Common myeloid progenitor, CD34-positive (primary cell): ENCODE measurements around the gene DLG4.

Source experiments
- CTCF ChIA-PET: fragments of 350-600 bp; sonication (Branson Sonifier 250); formaldehyde crosslinking; loops from one replicate; lab custom pipeline; 2021; ENCODE audit warnings: antibody characterized with exemption; lab: Charles Lee
- POLR2A ChIA-PET: fragments of 350-600 bp; sonication (Branson Sonifier 250); formaldehyde crosslinking; loops from one replicate; lab custom pipeline; 2021; ENCODE audit warnings: antibody characterized with exemption; lab: Charles Lee
- DNase-seq, 3 donors: peaks; one replicate each; pipeline versions ENCODE4 v3.0.0 to v3.0.0-alpha.2; 2013
- H3K27ac ChIP-seq, 2 experiments: 1 replicate in 1 of 2; 2 replicates in 1 of 2; pipeline ENCODE4 v1.7.0; 2013; ENCODE audit warnings: inconsistent platforms in 2 of 2, low read length in 2 of 2, mild to moderate bottlenecking in 2 of 2, low read depth in 1 of 2, moderate library complexity in 1 of 2; ENCODE audit not compliant: severe bottlenecking in 2 of 2, insufficient read depth in 1 of 2, poor library complexity in 1 of 2
- H3K27me3 ChIP-seq, 5 experiments: replicated peaks in 2 of 5; 1 replicate in 3 of 5; 2 replicates in 2 of 5; pipeline versions ENCODE4 v1.6.1 to v1.7.0; 2013; ENCODE audit warnings: low read length in 4 of 5, mild to moderate bottlenecking in 2 of 5, moderate library complexity in 2 of 5, inconsistent platforms in 1 of 5; ENCODE audit not compliant: insufficient read depth in 5 of 5, control insufficient read depth in 4 of 5
- H3K36me3 ChIP-seq, 4 experiments: 1 replicate in 2 of 4; 2 replicates in 2 of 4; pipeline versions ENCODE4 v1.6.1 to v1.7.0; 2013; ENCODE audit warnings: low read length in 3 of 4, control low read depth in 1 of 4, mild to moderate bottlenecking in 1 of 4; ENCODE audit not compliant: control insufficient read depth in 4 of 4, insufficient read depth in 4 of 4
- H3K4me1 ChIP-seq, 4 experiments: 1 replicate in 3 of 4; 2 replicates in 1 of 4; pipeline versions ENCODE4 v1.6.1 to v1.7.1; 2013; ENCODE audit warnings: low read length in 3 of 4, mild to moderate bottlenecking in 3 of 4, control low read depth in 1 of 4, inconsistent platforms in 1 of 4, moderate library complexity in 1 of 4; ENCODE audit not compliant: control insufficient read depth in 4 of 4, insufficient read depth in 4 of 4; ENCODE audit errors: control extremely low read depth in 1 of 4
- H3K4me3 ChIP-seq, 7 experiments: 1 replicate in 4 of 7; 2 replicates in 3 of 7; pipeline versions ENCODE4 v1.5.1 to v1.7.0; 2013; ENCODE audit warnings: mild to moderate bottlenecking in 7 of 7, low read length in 6 of 7, moderate library complexity in 6 of 7, inconsistent platforms in 2 of 7, low read depth in 2 of 7, control low read depth in 1 of 7; ENCODE audit not compliant: insufficient read depth in 4 of 7, control insufficient read depth in 1 of 7; ENCODE audit errors: extremely low read depth in 1 of 7
- H3K9me3 ChIP-seq, 5 experiments: 1 replicate in 4 of 5; 2 replicates in 1 of 5; pipeline versions ENCODE4 v1.6.1 to v1.7.1; 2013; ENCODE audit warnings: low read length in 4 of 5, mild to moderate bottlenecking in 2 of 5, inconsistent platforms in 1 of 5, low read depth in 1 of 5, moderate library complexity in 1 of 5; ENCODE audit not compliant: control insufficient read depth in 4 of 5, insufficient read depth in 2 of 5; ENCODE audit errors: control extremely low read depth in 1 of 5
- WGBS: methylation state at CpG from one replicate; pipeline ENCODE4 v1.1.5; 2013; ENCODE audit not compliant: insufficient coverage; 5-methylcytosine and 5-hydroxymethylcytosine counted together

The DLG4 gene

GRCh38 chr17:7137171-7137943, 82.3 kb downstream of the DLG4 start:
- DNase-seq: peak in 2 of 3 donors; percentile 34 to 42
- Histone ChIP-seq H3K36me3 (no peaks in the 10 kb centered on the region), H3K27ac (no peak overlapping the region), H3K9me3 (no peaks in the 10 kb centered on the region), H3K4me3 (no peak overlapping the region), H3K27me3 (peaks cover 0 to 2% (median 0%) of the 10 kb centered on the region in 5 experiments), H3K4me1 (peaks cover 0 to 22% (median 19%) of the 10 kb centered on the region in 4 experiments)
- POLR2A ChIA-PET: no interaction called here
- CTCF ChIA-PET: interaction anchor here (0.6 to 16.2 kb wide), 19 partner anchors 8 to 161 kb away, joined by 3 to 374 read pairs (median 5); partner anchors contain the start of genes CLEC10A and SLC16A11
- WGBS: 42% methylated on average over 6 of the region's 13 CpGs
